GM18861 (cell line): ENCODE measurements around the gene PPP1R26.
"Not testable (repeated sequence)": the region's sequence is repeated elsewhere in the genome, so short reads cannot be mapped to it uniquely, and the experiment has no call there.

Experiments
- ATAC-seq: cut with Tn5 transposase; IDR thresholded peaks from one replicate; pipeline ENCODE4 v1.9.1; 2021; ENCODE audit not compliant: unreplicated experiment

PPP1R26 gene

DNA sequence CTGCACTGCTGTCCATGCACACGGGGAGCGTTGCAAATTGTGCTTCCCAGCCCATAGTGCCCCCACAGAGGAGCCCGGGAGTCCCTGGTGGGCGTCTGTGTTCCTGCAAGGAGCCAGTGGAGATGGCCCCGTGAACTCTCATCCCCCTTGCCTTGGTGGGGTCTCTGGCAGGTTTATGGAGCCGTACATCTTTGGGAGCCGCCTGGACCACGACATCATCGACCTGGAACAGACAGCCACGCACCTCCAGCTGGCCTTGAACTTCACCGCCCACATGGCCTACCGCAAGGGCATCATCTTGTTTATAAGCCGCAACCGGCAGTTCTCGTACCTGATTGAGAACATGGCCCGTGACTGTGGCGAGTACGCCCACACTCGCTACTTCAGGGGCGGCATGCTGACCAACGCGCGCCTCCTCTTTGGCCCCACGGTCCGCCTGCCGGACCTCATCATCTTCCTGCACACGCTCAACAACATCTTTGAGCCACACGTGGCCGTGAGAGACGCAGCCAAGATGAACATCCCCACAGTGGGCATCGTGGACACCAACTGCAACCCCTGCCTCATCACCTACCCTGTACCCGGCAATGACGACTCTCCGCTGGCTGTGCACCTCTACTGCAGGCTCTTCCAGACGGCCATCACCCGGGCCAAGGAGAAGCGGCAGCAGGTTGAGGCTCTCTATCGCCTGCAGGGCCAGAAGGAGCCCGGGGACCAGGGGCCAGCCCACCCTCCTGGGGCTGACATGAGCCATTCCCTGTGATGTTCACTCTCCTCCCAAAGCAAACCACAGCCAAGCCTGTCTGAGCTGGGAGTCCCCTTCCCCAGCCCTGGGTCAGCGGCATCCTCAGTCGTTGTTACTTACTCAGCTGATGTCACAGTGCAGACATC is 24.0 kb downstream of the PPP1R26 start:
- no peak for ATAC-seq

DNA sequence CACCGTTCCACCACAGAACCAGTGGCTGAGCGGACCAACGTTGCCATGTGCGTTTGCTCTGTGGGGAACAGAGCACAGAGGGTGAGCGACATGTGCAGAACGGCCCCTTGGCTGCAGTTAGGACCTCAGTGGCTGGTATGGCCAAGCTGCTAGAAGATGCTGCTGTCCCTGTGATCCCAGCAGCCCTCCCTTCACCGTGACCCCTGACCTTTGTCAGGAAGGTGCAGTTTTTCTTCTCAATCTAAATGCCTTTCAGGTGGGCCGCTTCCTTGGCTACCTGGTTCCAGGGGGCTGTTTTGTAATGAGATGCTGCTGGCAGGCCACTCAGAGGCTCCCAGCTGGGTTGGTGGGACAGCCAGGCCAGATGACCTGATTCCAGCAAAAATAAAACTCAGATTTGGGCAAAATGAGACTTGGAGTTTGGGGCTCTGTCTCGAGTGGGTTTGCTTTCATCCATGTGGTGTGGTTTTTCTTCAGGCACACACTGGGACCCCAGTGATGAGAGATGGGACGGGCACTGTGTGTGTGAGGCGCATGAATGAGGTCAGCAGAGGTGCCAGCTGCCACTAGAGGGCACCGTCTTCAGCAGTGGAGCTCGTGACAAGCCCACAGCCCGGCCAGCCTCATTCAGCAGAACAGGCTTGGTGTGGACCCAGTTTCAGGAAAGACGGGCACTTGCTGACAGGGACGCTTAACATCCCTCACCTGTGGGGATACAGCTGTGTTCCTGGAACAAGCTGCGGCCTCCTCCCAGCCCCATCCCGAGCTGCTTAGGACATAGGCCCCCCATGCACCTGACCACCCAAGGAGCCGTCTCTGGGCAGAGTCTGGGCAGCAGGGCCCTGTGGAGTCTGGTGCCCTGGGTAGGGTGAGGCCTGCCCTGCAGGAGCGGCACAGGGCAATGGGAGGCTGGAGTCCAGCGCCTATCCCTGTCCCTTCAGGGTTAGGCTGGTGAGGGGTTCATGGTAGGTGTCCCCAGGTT is 25.0 kb downstream of the PPP1R26 start:
- no peak for ATAC-seq

DNA sequence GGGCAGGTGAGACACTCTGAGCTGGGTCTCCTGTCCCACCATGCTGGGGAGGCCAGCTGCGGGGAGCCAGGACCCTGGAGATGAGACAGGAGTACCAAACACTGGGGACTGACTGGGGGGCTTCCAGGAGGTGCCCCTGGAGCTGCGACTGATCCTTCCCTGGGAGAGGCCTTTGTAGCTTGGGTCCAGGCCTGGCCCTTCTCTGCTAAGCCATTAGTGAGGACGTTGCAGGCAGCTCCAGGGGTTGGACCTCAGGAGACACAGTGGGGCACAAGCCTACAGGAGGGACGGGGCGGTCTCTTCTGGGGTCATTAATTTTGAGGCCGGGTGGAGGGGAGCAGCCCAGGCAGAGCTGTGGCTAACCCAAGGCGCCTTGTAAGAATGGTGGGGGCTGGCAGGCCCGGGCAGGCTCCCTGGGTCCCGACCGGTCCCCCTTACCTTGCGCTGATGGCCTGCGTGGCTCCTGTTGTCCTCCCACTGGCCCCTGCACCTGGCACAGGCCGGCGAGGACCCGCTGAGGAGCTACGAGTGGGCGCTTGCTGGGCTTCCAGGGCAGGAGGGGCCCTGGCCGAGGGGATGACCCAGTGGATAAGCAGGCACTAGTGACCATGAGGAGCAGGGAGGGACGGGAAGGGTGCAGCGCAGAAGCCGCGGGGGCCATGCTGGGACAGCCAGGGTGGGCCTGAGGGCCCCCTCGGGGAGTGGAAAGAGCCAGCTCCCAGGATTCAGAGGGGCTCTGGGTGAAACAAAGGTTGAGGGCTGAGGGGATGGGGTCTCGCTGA is 26.0 kb downstream of the PPP1R26 start:
- no peak for ATAC-seq

DNA sequence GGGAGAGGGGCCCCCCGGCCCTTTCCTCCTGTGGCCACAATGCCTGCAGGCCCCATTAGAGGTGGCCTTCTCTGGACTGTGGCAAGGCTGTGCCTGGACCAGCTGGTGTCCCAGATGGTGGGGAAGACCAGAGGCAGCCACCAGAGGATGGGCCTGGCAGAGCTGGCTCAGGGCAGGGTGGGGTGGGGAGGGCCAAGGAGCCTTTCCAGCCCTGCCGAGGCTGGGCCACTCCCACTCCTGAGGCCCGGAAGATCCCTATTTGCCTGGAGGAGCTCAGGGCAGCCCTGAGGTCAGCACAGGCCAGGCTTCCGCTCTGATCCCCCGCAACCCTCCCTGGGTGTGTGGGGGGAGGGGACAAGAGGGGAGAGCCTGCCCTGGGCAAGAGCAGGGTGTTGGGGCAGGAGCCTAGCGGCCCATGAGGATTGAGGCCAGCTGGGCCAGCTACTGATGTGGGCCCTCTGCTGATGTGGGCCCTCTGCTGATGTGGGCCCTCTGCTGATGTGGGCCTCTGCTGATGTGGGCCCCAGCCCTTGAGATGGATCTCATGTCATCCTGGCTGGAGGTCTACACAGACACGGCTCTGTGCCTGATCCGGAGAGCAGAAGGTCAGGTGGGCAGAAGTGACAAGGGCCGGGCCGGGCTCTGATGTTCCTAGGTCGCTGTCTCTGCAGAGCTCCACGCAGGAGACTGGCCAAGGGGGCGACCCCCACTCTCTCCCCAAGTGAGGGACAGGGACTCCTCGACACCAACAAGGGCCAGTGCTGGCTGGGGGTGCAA is 26.9 kb downstream of the PPP1R26 start:
- ATAC-seq: no peak

DNA sequence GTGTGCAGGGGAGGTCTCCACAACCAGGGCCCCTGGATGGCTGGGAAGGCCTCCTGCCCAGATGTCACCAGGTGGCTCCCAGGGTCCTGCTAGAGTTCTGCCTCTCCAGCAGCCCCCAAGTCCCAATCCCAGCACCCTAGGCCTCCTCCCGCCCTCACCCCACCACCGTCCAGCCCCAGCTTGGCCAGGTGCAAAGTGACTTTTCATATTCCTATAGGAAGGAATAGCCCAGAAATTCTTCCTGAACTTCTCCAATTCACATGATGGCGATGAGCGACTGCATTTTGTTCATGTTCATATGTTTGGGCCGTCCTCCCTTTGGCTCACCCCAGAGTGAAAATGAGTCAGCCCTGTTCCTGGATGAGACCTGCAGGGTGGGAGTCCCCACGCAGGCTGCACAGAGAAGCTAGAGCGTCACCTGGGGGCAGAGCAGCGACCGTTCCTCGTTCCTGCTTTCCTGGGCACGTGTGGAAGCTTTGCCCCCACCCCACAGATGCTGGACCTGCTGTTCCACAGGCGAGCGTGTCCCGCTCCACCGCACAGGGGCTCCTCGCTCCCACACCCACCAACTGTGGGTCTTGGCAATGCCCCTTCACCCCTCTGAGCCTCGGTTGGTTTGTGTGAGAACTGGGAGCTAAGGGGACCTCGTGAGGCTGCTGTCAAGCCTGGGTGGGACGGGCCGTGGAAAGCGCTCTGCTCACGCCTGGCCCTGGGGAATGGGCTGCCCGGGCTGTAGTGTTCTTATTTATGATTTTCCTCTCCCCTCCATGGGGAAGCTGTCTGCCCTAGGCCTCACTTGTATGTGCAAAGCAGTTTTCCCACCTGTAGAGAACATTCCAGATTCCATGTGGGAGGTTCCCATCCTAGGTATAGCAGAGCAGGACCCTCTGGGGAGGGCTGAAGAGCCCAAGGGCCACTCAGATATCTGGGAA is 27.8 kb downstream of the PPP1R26 start:
- ATAC-seq: no peak

DNA sequence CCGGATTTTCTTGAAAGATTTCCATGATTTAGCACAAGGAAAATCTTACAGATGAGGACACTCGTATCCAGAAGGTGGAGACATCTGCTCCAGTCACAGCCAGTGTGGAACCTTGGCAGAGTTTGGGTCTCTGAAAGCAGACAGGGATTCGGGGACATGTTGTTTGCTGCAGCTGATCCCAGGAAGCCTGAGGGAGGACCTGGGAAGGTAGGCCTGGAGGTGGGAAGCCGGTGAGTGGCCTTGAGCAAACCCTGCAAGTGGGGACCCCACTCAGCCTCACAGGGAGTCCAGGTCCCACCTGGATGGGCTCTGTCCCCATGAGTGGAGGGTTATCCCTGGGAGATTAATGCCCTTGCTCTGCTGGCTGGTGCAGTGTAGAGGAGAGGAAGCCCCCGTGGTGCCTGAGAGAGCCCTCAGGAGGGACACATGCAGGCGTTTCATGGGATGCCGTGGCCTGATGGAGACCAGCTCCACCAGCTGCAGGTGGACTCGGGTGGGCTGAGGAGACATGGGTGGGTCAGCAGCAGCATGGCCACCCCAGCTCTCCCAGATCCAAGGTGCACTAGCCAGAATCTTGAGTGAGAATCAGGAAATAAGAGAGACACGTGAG is 28.7 kb downstream of the PPP1R26 start:
- no peak for ATAC-seq

DNA sequence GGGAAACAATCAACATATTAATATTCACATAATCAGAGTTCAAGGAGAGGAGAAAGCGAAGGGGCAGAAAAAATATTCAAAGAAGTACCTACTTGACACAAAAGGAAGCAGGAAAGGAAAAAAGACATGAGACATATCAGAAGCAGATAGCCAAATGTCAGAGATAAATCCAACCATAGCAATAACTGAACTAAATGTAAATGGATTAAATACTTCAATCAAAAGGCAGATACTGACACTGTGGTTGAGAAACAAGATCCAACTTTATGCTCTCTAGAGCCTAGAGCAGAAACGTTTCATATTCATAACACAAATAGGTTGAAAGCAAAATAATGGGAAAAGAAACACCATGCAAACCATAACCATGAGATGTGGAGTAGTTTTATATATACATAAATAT is 29.9 kb downstream of the PPP1R26 start:
- ATAC-seq: no peak

DNA sequence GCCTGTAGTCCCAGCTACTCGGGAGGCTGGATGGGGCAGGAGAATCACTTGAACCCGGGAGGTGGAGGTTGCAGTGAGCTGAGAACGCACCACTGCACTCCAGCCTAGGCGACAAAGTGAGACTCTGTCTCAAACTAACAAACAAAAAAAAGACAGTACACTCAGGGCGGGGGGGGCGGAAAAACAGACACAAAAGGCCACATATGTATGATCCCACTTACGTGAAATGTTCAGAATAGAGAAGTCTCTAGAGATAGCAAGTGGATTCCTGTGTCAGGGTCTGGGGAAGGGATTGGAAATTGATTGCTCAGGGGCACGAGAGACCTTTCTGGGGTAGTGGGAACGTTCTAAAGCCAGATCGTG is 32.6 kb downstream of the PPP1R26 start:
- no peak for ATAC-seq

DNA sequence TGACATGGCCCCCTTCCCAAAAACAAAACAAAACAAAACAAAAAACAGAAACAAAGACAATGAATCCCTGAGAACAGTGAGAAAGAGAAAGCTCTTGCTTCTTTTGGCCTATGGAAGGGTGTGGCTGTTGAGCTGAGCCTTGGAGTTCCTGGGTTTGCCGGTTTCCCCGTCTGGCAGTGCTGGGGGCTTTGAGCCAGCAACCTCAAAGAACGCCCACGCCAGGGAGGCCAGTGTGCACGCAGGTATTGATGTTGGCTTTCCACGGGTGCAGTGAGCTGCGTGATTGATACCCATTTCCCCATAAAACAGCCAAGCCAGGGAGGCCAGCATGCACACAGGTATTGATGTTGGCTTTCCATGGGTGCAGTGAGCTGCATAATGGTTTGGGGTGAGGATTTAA is 33.3 kb downstream of the PPP1R26 start:
- no peak for ATAC-seq

DNA sequence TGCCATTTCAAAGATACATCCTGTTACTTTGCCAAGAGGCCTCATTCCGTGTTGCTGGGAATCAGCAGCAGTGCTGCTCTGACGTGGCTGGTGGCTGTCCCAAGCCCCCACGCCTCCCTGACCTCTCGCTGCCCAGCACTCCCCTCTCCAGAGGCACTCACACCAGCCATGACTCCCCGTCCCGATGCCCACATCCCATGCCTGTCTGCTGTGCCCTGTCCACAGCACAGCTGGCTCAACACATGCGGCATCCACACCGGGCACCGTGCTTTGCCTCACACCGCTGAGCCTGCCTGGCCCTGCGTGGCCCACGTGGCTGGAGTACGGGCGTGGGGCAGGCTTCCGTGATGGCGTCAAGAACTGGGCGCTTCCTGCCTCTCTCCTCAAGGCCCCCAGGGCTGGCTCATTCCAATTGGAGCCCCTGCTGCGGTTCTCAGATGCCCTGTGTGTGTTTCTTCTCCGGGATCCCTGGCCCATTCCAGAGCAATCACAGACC is 33.8 kb downstream of the PPP1R26 start:
- no peak for ATAC-seq

DNA sequence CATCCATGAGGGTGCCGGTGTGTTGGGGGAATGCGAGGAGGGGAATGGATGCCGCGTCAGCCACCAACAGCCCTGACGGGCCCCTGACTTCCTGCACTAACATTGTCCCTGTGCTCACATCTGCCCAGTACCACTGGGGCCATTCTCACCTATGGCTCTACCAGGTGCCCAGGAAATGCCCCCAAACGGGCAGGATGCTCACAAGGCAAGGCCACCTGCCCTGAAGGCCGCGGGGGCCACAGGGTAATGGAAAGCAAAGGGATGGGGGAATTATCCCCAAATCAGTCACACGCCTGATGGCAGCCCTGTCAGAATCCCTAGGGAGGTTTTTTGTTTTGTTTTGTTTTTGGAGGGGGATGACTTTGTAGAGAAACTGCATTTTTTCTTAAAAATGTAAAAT is 34.3 kb downstream of the PPP1R26 start:
- not testable (repeated sequence) for ATAC-seq

DNA sequence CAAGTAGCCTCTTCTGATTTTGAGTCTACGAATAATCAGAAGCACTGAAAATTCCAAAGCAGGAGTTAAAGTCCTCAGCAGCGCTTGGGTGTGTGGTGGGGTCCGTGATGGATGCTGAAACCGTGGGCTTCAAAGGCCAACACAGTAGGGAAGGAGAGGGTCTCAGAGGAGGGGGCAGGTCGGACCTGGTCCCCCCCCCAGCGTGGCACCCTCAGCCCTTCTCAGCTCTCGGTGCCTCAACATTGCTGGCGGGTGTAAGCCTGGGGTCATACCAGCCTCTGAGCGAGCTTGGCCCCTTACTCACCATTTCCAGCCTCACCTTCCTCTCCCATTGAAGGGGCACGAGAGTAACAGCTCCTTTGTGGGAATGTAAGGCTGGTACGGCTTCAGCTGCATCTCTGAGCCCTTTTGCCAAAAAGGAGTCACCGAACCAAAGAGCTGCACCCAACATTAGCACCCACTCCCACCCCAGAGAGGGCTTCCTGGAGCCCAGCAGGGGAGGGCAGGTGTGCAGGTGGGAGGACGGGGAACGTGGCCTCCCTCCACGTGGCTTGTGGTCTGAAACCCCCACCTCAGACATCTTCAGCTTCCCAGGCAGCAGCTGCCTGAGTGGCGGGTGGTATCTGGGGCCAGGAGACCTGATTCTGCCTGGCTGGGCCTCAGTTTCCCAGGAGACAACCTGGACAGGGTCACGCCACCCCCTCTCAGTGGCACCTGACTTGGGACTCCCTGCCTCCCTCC is 34.9 kb downstream of the PPP1R26 start:
- no peak for ATAC-seq

DNA sequence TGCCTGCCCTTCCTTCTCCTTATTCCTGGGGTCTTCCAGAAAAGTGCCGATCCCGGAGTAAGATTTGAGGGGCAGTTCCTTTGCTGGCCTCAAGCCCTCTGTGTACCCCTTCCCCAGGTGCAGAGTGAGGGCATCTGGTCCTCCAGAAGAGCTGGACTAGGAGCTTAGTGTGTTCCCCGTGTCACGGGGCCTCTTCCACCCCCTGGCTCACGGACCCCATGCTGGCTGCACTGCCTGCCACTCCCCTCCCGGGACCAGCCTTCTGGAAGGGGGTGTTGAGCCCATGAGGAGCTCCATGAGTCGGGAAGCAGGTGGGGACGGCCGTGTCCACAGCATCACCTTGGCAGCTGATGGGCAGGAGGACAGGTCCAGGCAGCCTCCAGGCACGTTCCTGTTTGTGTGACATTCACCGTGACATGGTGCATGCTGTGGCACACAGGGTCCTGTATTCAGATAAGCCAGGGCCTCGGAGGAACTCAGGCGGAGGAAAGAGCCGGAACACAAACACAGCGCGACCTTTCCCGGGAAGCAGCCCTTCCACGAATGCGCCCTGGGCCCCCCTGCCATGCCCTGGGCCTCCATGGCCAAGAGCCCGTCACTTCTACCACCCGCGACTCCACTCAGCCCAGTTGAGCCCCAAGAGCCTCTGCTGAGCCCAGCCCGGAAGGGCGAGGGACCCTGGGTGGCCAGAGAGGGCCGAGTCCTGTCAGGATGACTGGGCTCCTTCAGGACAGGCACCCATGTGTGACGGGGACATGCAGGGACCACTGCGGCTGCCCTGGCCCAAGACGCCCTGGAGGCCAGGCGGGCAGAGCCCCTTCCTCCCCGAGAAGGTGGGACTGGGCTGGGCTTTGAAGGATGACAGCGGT is 35.7 kb downstream of the PPP1R26 start:
- ATAC-seq: no peak

DNA sequence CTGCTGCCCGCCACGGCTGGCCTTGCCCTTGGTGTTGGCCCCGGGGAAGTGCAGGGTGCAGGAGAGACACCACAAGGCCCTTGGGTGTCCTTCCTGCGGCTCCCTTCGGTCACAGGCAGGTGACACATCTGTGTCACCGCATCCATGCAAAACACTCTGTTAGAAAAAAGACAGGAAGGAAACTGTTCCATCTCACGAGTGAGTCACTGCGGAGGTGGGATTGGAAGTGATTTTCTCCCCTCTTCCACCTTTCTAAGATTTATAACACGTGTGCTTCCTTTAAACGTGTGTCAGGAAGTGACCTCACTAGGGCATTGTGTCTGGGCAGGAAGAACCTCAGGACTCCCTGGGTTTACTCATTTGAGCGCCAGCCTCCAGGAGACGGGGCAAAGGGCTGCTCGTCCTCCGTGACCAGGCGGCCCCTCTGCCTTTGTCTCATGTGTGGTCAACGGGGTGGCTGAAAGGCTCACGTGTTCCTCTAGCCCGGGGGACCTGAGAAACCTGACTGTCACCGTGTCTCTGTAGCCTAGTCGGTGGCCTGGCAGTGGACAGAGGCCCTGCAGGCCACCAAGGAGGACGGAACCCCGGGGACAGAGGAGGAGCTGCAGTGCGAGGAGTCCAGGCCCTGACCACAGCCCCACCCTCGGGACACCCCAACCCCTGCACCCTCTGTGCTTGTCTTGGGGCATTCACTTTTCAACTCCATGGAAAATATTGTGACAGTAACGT is 36.7 kb downstream of the PPP1R26 start:
- ATAC-seq: no peak

DNA sequence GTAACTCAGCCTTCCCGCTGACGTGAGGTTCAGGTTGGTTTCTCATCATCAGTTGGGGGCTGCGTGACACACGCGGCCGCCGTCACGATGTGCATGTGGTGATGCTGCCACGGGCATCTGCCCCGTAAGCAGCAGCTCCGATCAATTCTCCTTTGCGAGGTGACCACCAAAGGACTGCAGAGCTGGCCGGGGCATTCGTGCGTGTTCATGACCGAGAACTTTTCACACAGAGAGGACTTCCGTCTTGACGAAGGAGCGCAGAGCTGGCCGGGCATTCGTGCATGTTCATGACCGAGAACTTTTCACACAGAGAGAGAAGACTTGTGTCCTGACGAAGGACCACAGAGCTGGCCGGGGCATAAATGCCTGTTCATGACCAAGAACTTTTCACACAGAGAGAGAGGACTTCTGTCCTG is 37.8 kb downstream of the PPP1R26 start:
- ATAC-seq: no peak
